Fibroblast of lung (primary cell): Measurements from ENCODE around the gene DDX10. TPM values are rescaled to one million over a fixed set of nuclear protein-coding genes. Genes with fewer than 3 reads are reported as not detected.

Experiments used
- DNase-seq, 2 donors: peaks; one replicate each; pipeline versions ENCODE4 v3.0.0 to v3.0.0-alpha.2; 2010; ENCODE audit warnings: low read depth in 2 of 2
- H2AFZ ChIP-seq: 2 replicates; pipeline ENCODE4 v1.5.1; 2012; ENCODE audit warnings: low read length, control low read depth, inconsistent platforms
- H3K27ac ChIP-seq: 2 replicates; pipeline ENCODE4 v1.5.1; 2011; ENCODE audit warnings: low read length, control low read depth; ENCODE audit not compliant: insufficient read depth
- H3K27me3 ChIP-seq: 2 replicates; pipeline ENCODE4 v1.5.1; 2011; ENCODE audit warnings: mild to moderate bottlenecking, low read length; ENCODE audit not compliant: control insufficient read depth, insufficient read depth
- H3K36me3 ChIP-seq: 2 replicates; pipeline ENCODE4 v1.5.1; 2011; ENCODE audit warnings: low read length; ENCODE audit not compliant: control insufficient read depth, insufficient read depth
- H3K4me1 ChIP-seq: 2 replicates; pipeline ENCODE4 v1.5.1; 2011; ENCODE audit warnings: low read length; ENCODE audit not compliant: control insufficient read depth, insufficient read depth; ENCODE audit errors: extremely low read depth
- H3K4me2 ChIP-seq: 2 replicates; pipeline ENCODE4 v1.5.1; 2011; ENCODE audit warnings: low read length, control low read depth; ENCODE audit not compliant: insufficient read depth; ENCODE audit errors: extremely low read depth
- H3K4me3 ChIP-seq, 4 experiments: fragments of 200-600 bp in 1 of 4; sonication (generic) in 1 of 4; replicated peaks in 1 of 4; 2 replicates each; pipeline ENCODE4 v1.5.1; 2011 to 2016; ENCODE audit warnings: low read length in 4 of 4, low read depth in 3 of 4, mild to moderate bottlenecking in 3 of 4, control low read depth in 2 of 4, inconsistent platforms in 1 of 4, mixed read lengths in 1 of 4; ENCODE audit not compliant: insufficient read depth in 1 of 4; ENCODE audit errors: control extremely low read depth in 1 of 4
- H3K79me2 ChIP-seq: 2 replicates; pipeline ENCODE4 v1.5.1; 2012; ENCODE audit warnings: mild to moderate bottlenecking, low read length, inconsistent platforms; ENCODE audit not compliant: control insufficient read depth, insufficient read depth
- H3K9ac ChIP-seq: 2 replicates; pipeline ENCODE4 v1.5.1; 2011; ENCODE audit warnings: mild to moderate bottlenecking, low read length, control low read depth; ENCODE audit not compliant: insufficient read depth
- H3K9me3 ChIP-seq: 2 replicates; pipeline ENCODE4 v1.5.1; 2012; ENCODE audit warnings: low read depth, low read length; ENCODE audit not compliant: control insufficient read depth, insufficient read depth
- H4K20me1 ChIP-seq: 2 replicates; pipeline ENCODE4 v1.5.1; 2011; ENCODE audit warnings: low read length; ENCODE audit not compliant: control insufficient read depth, insufficient read depth; ENCODE audit errors: extremely low read depth
- EZH2 ChIP-seq: IDR thresholded peaks from 2 replicates; pipeline ENCODE4 v1.5.1; 2012; ENCODE audit warnings: low read length, control low read depth, mild to moderate bottlenecking; ENCODE audit errors: missing control alignments
- polyA plus RNA-seq, 2 donors: library from polyadenylated mRNA; depleted of rRNA in 1 of 2; stranded (reverse) in 1 of 2; unstranded in 1 of 2; fragments of >200 nt; gene quantifications; 2 replicates each; pipeline ENCODE4 v1.2.1, GENCODE V29; 2011 to 2012; ENCODE audit warnings: missing spikeins in 1 of 2
- total RNA-seq: library from RNA; depleted of rRNA; stranded (reverse); fragments of >200 nt; gene quantifications from 2 replicates; pipeline ENCODE4 v1.2.1, GENCODE V29; 2014
- TF ChIP-seq, protein P1 (sequence below), 2 donors: IDR thresholded peaks in 1 of 2; conservative IDR thresholded peaks in 1 of 2; 1 replicate in 1 of 2; 2 replicates in 1 of 2; pipeline ENCODE4 v1.5.1; 2011 to 2012; ENCODE audit warnings: low read length in 2 of 2, control low read depth in 1 of 2, inconsistent platforms in 1 of 2, low read depth in 1 of 2, mild to moderate bottlenecking in 1 of 2

DDX10 gene
- total and polyA plus RNA-seq, 2 donors (not counting 1 experiment from before 2014, with no cell fraction given): 18.5 to 20.7 TPM

DNA sequence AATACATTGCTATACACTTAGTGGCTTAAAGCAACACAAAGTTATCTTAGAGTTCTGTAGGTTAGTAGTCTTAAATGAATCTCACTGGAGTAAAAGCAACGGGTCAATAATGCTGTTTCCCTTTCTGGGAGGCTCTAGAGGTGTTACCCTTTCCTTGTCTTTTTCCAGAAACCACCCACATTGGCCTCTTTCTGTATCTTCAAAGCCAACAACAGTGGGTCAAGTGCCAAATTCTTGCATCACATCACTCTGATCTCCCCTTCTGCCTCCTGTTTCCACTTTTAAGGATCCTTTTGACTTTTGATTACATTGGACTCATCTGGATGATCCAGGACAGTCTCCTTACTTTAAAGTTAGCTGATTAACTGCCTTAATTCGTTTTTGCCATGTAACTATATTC is 93.6 kb downstream of the DDX10 start:
- Histone ChIP-seq H3K79me2 (no peaks in the 10 kb centered on the region), H4K20me1 (no peaks in the 10 kb centered on the region), H3K27ac (no peak overlapping the region), H2AFZ (no peak overlapping the region), H3K36me3 (no peaks in the 10 kb centered on the region), H3K4me3 (no peak overlapping the region), H3K9ac (no peak overlapping the region), H3K4me2 (no peak overlapping the region), H3K27me3 (no peaks in the 10 kb centered on the region), H3K9me3 (no peaks in the 10 kb centered on the region), H3K4me1 (no peaks in the 10 kb centered on the region)
- no peak for TF ChIP-seq EZH2
- TF ChIP-seq, protein P1, sequence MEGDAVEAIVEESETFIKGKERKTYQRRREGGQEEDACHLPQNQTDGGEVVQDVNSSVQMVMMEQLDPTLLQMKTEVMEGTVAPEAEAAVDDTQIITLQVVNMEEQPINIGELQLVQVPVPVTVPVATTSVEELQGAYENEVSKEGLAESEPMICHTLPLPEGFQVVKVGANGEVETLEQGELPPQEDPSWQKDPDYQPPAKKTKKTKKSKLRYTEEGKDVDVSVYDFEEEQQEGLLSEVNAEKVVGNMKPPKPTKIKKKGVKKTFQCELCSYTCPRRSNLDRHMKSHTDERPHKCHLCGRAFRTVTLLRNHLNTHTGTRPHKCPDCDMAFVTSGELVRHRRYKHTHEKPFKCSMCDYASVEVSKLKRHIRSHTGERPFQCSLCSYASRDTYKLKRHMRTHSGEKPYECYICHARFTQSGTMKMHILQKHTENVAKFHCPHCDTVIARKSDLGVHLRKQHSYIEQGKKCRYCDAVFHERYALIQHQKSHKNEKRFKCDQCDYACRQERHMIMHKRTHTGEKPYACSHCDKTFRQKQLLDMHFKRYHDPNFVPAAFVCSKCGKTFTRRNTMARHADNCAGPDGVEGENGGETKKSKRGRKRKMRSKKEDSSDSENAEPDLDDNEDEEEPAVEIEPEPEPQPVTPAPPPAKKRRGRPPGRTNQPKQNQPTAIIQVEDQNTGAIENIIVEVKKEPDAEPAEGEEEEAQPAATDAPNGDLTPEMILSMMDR (conservative IDR thresholded peaks at IDR 0.05 in 1 of 2, IDR thresholded peaks at IDR 0.05 in 1 of 2; ENCODE audit: low read depth in 1 of 2, low read length in 2 of 2): no peak
- peak; percentile 22 for DNase-seq

DNA sequence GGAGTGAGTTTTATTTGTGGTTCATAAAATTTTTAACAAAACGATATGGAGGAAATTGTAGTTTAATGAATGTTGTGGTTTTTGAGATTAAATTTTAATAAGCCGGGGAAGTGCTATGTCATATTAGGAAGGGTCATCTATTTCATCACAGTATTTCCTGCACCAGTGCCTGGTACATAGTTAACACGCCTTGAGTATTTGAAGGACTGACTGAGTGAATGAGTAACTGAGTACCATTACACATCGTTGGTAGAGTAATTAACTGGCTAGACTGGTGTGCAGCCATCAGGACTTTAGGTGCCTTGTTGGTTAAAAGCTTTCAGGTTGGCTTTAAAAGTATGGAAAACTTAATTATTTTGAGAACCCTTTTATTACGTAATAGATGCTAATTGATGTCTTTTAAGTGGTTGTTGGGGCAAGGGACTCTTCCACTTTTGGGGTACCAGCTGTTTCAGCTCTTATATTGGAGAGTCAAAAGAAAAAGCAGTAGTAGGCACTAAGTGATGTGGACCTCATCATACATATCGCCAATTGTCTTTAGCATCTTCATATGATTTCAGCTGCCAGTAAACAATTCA is 101.8 kb downstream of the DDX10 start:
- DNase-seq: no peak
- H3K9ac ChIP-seq: no peak overlapping the region
- H3K9me3 ChIP-seq: no peaks in the 10 kb centered on the region
- H4K20me1 ChIP-seq: no peaks in the 10 kb centered on the region
- no peaks in the 10 kb centered on the region for H3K4me1 ChIP-seq
- no peaks in the 10 kb centered on the region for H3K79me2 ChIP-seq
- no peaks in the 10 kb centered on the region for H3K36me3 ChIP-seq
- no peaks in the 10 kb centered on the region for H3K27me3 ChIP-seq
- no peak overlapping the region for H2AFZ ChIP-seq
- TF ChIP-seq EZH2: no peak
- TF ChIP-seq, protein P1 (conservative IDR thresholded peaks at IDR 0.05 in 1 of 2, IDR thresholded peaks at IDR 0.05 in 1 of 2; ENCODE audit: low read depth in 1 of 2, low read length in 2 of 2): no peak
- no peak overlapping the region for H3K4me3 ChIP-seq
- no peak overlapping the region for H3K27ac ChIP-seq
- no peak overlapping the region for H3K4me2 ChIP-seq

DNA sequence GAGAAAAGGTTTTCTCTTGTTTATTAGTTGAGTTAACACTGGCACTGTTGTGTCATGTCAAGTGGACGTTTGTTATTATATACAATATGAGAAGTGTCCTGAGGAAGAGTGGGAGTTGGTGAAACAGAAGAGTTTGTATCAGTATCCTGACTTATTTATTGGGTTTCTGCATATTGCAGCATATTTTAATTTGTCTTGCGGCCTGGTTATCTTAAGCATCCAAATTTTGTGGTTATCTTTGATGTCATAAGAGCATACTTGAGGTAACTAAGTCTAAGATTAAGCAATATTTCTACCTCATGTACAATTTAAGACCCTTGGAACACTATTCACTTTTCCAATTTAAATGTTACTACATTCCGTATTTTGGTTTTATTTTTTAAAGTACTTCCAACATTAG is 103.5 kb downstream of the DDX10 start:
- H3K27me3 ChIP-seq: no peaks in the 10 kb centered on the region
- H3K9me3 ChIP-seq: no peaks in the 10 kb centered on the region
- no peak overlapping the region for H3K4me2 ChIP-seq
- no peaks in the 10 kb centered on the region for H3K79me2 ChIP-seq
- H3K4me3 ChIP-seq: no peak overlapping the region
- no peak for TF ChIP-seq EZH2
- TF ChIP-seq, protein P1 (conservative IDR thresholded peaks at IDR 0.05 in 1 of 2, IDR thresholded peaks at IDR 0.05 in 1 of 2; ENCODE audit: low read depth in 1 of 2, low read length in 2 of 2): no peak
- H3K27ac ChIP-seq: no peak overlapping the region
- no peaks in the 10 kb centered on the region for H3K36me3 ChIP-seq
- H4K20me1 ChIP-seq: no peaks in the 10 kb centered on the region
- peak; percentile 78 to 81 for DNase-seq
- H3K9ac ChIP-seq: no peak overlapping the region
- H3K4me1 ChIP-seq: no peaks in the 10 kb centered on the region
- H2AFZ ChIP-seq: no peak overlapping the region
